ENCODE measurements around the gene SLC22A9. TPM values are rescaled to one million over a fixed set of nuclear protein-coding genes. Genes with fewer than 3 reads are reported as not detected.

The SLC22A9 gene
- total RNA-seq, 1 donor from 2014 or later: not detected

DNA sequence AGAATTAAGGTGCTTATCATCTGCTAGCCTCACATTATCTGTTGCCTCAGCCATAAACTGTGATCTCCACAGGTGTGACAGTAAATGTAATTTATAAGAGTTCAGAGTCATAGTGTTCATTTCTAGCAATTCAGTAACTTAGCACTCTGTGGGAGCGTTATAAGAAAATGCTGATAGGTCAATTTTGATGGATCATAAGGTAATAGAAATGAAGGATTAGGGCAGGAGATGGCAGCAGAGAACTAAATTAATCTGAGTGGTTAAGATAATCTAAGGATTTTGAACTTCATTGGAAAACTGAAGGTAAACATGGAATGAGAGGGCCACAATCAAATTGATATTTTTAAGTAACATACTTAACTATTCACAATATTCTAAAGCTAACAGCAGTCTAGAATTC lies 26.5 kb upstream of the SLC22A9 start:
- Histone ChIP-seq H3K36me3 (no peaks in the 10 kb centered on the region), H3K27ac (no peak overlapping the region), H3K9me3 (ENCODE audit: low read depth) (no peaks in the 10 kb centered on the region), H3K4me2 (no peak overlapping the region), H4K20me1 (ENCODE audit: low read depth) (no peaks in the 10 kb centered on the region), H3F3A (ENCODE audit: low read depth) (no peaks in the 10 kb centered on the region), H3K27me3 (no peaks in the 10 kb centered on the region), H3K4me3 (no peak overlapping the region), H3K79me2 (ENCODE audit: low read depth) (no peaks in the 10 kb centered on the region), H3K4me1 (no peaks in the 10 kb centered on the region), H2AFZ (replicated peaks) (no peak overlapping the region), H3K9ac (no peak overlapping the region)
- no peaks in the 10 kb centered on the region for H3K27me3 Mint-ChIP-seq (ENCODE audit: insufficient read depth, low read depth)
- H3K4me1 Mint-ChIP-seq: no peaks in the 10 kb centered on the region
- TF ChIP-seq, protein P1, sequence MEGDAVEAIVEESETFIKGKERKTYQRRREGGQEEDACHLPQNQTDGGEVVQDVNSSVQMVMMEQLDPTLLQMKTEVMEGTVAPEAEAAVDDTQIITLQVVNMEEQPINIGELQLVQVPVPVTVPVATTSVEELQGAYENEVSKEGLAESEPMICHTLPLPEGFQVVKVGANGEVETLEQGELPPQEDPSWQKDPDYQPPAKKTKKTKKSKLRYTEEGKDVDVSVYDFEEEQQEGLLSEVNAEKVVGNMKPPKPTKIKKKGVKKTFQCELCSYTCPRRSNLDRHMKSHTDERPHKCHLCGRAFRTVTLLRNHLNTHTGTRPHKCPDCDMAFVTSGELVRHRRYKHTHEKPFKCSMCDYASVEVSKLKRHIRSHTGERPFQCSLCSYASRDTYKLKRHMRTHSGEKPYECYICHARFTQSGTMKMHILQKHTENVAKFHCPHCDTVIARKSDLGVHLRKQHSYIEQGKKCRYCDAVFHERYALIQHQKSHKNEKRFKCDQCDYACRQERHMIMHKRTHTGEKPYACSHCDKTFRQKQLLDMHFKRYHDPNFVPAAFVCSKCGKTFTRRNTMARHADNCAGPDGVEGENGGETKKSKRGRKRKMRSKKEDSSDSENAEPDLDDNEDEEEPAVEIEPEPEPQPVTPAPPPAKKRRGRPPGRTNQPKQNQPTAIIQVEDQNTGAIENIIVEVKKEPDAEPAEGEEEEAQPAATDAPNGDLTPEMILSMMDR (IDR thresholded peaks at IDR 0.05): no peak
- TF ChIP-seq EZH2phosphoT487 (IDR thresholded peaks at IDR 0.05): no peak
- TF ChIP-seq EZH2 (IDR thresholded peaks at IDR 0.05): no peak
- H3K27ac Mint-ChIP-seq: no peak overlapping the region
- no peak overlapping the region for H3K4me3 Mint-ChIP-seq
- H3K36me3 Mint-ChIP-seq: no peaks in the 10 kb centered on the region
- no peak for DNase-seq (ENCODE audit: low spot score)
- H3K9me3 Mint-ChIP-seq: no peaks in the 10 kb centered on the region

DNA sequence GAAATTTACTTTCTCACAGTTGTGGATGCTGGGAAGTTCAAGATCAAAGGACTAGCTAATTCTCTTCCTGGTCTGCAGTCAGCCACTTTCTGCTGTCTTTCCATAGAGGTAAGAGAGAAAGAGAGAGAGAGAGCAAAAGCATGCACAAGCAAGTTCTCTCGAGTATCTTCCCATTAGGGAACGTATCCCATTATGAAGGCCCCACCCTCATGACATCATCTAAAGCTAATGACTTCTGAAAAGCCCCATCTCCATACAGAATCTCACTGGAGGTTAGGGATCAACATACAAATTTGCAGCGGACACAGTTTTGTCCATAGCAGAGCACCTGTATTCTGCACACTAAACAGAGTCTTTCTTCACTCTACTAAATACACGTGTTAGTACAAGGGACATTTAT lies 17.4 kb upstream of the SLC22A9 start:
- H3K4me1 ChIP-seq: no peaks in the 10 kb centered on the region
- TF ChIP-seq, protein P1 (IDR thresholded peaks at IDR 0.05): no peak
- no peak for TF ChIP-seq EZH2phosphoT487 (IDR thresholded peaks at IDR 0.05)
- TF ChIP-seq EZH2 (IDR thresholded peaks at IDR 0.05): no peak
- H2AFZ ChIP-seq (replicated peaks): no peak overlapping the region
- H3K4me3 Mint-ChIP-seq: no peak overlapping the region
- no peaks in the 10 kb centered on the region for H3K79me2 ChIP-seq (ENCODE audit: low read depth)
- no peaks in the 10 kb centered on the region for H3K9me3 ChIP-seq (ENCODE audit: low read depth)
- H3K27me3 Mint-ChIP-seq (ENCODE audit: insufficient read depth, low read depth): peaks cover 2% of the 10 kb centered on the region
- no peaks in the 10 kb centered on the region for H3F3A ChIP-seq (ENCODE audit: low read depth)
- H3K27ac ChIP-seq: no peak overlapping the region
- no peaks in the 10 kb centered on the region for H3K4me1 Mint-ChIP-seq
- no peak for DNase-seq (ENCODE audit: low spot score)
- H3K36me3 ChIP-seq: no peaks in the 10 kb centered on the region
- H3K9ac ChIP-seq: no peak overlapping the region
- no peaks in the 10 kb centered on the region for H3K27me3 ChIP-seq
- no peak overlapping the region for H3K4me3 ChIP-seq
- H4K20me1 ChIP-seq (ENCODE audit: low read depth): no peaks in the 10 kb centered on the region
- H3K36me3 Mint-ChIP-seq: no peaks in the 10 kb centered on the region
- no peak overlapping the region for H3K27ac Mint-ChIP-seq
- H3K4me2 ChIP-seq: no peak overlapping the region
- H3K9me3 Mint-ChIP-seq: peaks cover 2% of the 10 kb centered on the region

DNA sequence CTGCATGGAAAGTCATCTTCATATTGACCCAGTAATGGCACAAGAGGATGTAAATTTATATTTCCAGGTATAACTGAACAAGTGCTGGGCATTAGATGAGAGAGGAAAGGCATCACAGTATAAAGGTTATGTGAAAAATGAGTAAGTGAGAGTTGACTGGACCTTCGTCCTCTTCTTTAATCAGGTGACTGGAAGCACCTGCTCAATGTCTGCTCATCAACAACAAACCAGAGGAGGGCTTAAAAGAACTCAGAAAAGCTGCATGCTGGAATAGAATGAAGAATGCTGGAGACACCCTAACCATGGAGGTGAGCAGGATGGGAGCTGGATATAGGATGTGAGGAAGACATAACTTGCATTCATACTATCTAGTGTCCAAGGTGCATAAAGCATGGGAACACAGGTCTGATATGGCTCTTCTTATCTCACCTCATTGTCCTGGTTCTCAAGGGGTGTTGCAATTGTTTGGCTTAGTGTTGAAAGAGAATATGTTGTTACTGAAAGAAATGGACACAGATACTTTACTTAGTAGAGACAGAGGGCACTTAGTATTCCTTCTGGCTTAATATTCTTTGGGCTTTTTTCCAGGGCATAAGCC lies 7.3 kb upstream of the SLC22A9 start:
- peaks cover 3% of the 10 kb centered on the region for H3K9me3 ChIP-seq (ENCODE audit: low read depth)
- H3K27me3 ChIP-seq: no peaks in the 10 kb centered on the region
- no peak overlapping the region for H3K4me2 ChIP-seq
- no peak for TF ChIP-seq EZH2 (IDR thresholded peaks at IDR 0.05)
- no peak for TF ChIP-seq EZH2phosphoT487 (IDR thresholded peaks at IDR 0.05)
- TF ChIP-seq, protein P1 (IDR thresholded peaks at IDR 0.05): no peak
- H3K27ac Mint-ChIP-seq: no peak overlapping the region
- no peaks in the 10 kb centered on the region for H3K27me3 Mint-ChIP-seq (ENCODE audit: insufficient read depth, low read depth)
- no peak overlapping the region for H3K9ac ChIP-seq
- H3K36me3 ChIP-seq: no peaks in the 10 kb centered on the region
- no peaks in the 10 kb centered on the region for H3K36me3 Mint-ChIP-seq
- no peaks in the 10 kb centered on the region for H3K4me1 ChIP-seq
- H3K79me2 ChIP-seq (ENCODE audit: low read depth): no peaks in the 10 kb centered on the region
- H2AFZ ChIP-seq (replicated peaks): no peak overlapping the region
- H3K4me3 ChIP-seq: no peak overlapping the region
- H3F3A ChIP-seq (ENCODE audit: low read depth): no peaks in the 10 kb centered on the region
- no peak overlapping the region for H3K4me3 Mint-ChIP-seq
- H3K9me3 Mint-ChIP-seq: peaks cover 2% of the 10 kb centered on the region
- DNase-seq (ENCODE audit: low spot score): no peak
- H3K27ac ChIP-seq: no peak overlapping the region
- H3K4me1 Mint-ChIP-seq: no peaks in the 10 kb centered on the region
- H4K20me1 ChIP-seq (ENCODE audit: low read depth): no peaks in the 10 kb centered on the region

All from neural progenitor cell (in vitro differentiated cells).